K562 (cell line): ENCODE results near the gene EWSR1. TPM values are rescaled to one million over a fixed set of nuclear protein-coding genes. Genes with fewer than 3 reads are reported as not detected.

Source experiments
- ATAC-seq: fragments of 200-7000 bp; cut with Tn5 transposase; 3 replicates; pipeline ENCODE4 v1.9.1; 2020; ENCODE audit warnings: moderate library complexity
- BruUV-seq: library from RNA; stranded (reverse); fragments of 400-500 nt; replicated peaks from 2 replicates; lab custom pipeline; 2021; lab: Mats Ljungman, UMichigan
- CTCF ChIA-PET: fragments of 300-600 bp; formaldehyde crosslinking; extraction: SDS; loops from one replicate; lab custom pipeline; 2021; ENCODE audit warnings: low intra/inter-chr PET ratio; lab: Yijun Ruan, JAX
- POLR2A ChIA-PET: fragments of 300-600, 350-650 bp; sonication (Branson Sonifier 250); formaldehyde crosslinking; extraction: SDS; loops from one replicate; lab custom pipeline; 2021; ENCODE audit warnings: antibody characterized with exemption, inconsistent platforms; lab: Yijun Ruan, JAX
- DNase-seq, 4 experiments: peaks; one replicate each; pipeline versions ENCODE4 v3.0.0 to v3.0.0-alpha.2; 2011 to 2018; ENCODE audit warnings: low spot score in 3 of 4, mixed read lengths in 3 of 4; ENCODE audit errors: extremely low read depth in 1 of 4
- FAIRE-seq: peaks from 2 replicates; lab custom pipeline; 2011; peaks lifted over from hg19 to GRCh38; lab: Jason Lieb, UNC
- H2AFZ ChIP-seq: 2 replicates; pipeline ENCODE4 v1.6.0; 2011; ENCODE audit warnings: low read depth, low read length, control low read depth, inconsistent platforms
- H3K27ac ChIP-seq: fragments of 200-600 bp; 3 replicates; pipeline ENCODE4 v1.8.0; 2011; ENCODE audit warnings: low read depth, mild to moderate bottlenecking, control low read depth, inconsistent platforms, low read length, moderate library complexity, mixed read lengths; ENCODE audit errors: extremely low read depth
- H3K27me3 ChIP-seq, 2 experiments: fragments of 300-600 bp in 1 of 2; 2 replicates in 1 of 2; 3 replicates in 1 of 2; pipeline versions ENCODE4 v1.6.0 to v1.8.0; 2011; ENCODE audit warnings: inconsistent platforms in 2 of 2, low read length in 2 of 2, mild to moderate bottlenecking in 1 of 2, mixed read lengths in 1 of 2, moderate library complexity in 1 of 2; ENCODE audit not compliant: control insufficient read depth in 2 of 2, insufficient read depth in 2 of 2
- H3K36me3 ChIP-seq: fragments of 300-600 bp; 3 replicates; pipeline ENCODE4 v1.8.0; 2011; ENCODE audit warnings: mild to moderate bottlenecking, low read length, inconsistent platforms; ENCODE audit not compliant: control insufficient read depth, insufficient read depth
- H3K4me1 ChIP-seq, 2 experiments: fragments of 200-600 bp in 1 of 2; replicated peaks in 1 of 2; 2 replicates in 1 of 2; 3 replicates in 1 of 2; pipeline versions ENCODE4 v1.5.1 to v1.8.0; 2011; ENCODE audit warnings: inconsistent platforms in 2 of 2, low read length in 2 of 2, mild to moderate bottlenecking in 1 of 2, mixed read lengths in 1 of 2, moderate library complexity in 1 of 2; ENCODE audit not compliant: control insufficient read depth in 2 of 2, insufficient read depth in 2 of 2
- H3K4me2 ChIP-seq: 2 replicates; pipeline ENCODE4 v1.6.1; 2011; ENCODE audit warnings: low read length, control low read depth, inconsistent platforms, mixed read lengths; ENCODE audit not compliant: insufficient read depth
- H3K4me3 ChIP-seq: fragments of 200-600 bp; sonication (generic), shearing (Covaris generic); 2 replicates; pipeline ENCODE4 v1.5.1; 2016; ENCODE audit warnings: control low read depth, inconsistent platforms
- H3K79me2 ChIP-seq: fragments of 200-600 bp; 3 replicates; pipeline ENCODE4 v1.8.0; 2011; ENCODE audit warnings: low read length, inconsistent platforms; ENCODE audit not compliant: control insufficient read depth, insufficient read depth
- H3K9ac ChIP-seq, 2 experiments: 2 replicates each; pipeline versions ENCODE4 v1.6.0 to v1.6.1; 2011; ENCODE audit warnings: low read depth in 2 of 2, low read length in 2 of 2, control low read depth in 1 of 2, inconsistent platforms in 1 of 2, mild to moderate bottlenecking in 1 of 2, mixed read lengths in 1 of 2; ENCODE audit not compliant: insufficient read depth in 1 of 2
- H3K9me1 ChIP-seq: one replicate; pipeline ENCODE4 v1.6.0; 2011; ENCODE audit warnings: inconsistent platforms, mild to moderate bottlenecking, low read length, moderate library complexity; ENCODE audit not compliant: control insufficient read depth, insufficient read depth
- H3K9me3 ChIP-seq: replicated peaks from 2 replicates; pipeline ENCODE4 v1.5.1; 2011; ENCODE audit warnings: low read depth, low read length, inconsistent platforms; ENCODE audit not compliant: control insufficient read depth, insufficient read depth
- H4K20me1 ChIP-seq: replicated peaks from 2 replicates; pipeline ENCODE4 v1.6.1; 2011; ENCODE audit warnings: low read length, inconsistent platforms, mixed read lengths; ENCODE audit not compliant: control insufficient read depth, insufficient read depth
- CBX8 ChIP-seq: fragments of 200-600 bp; sonication (generic); IDR thresholded peaks from 2 replicates; pipeline ENCODE4 v1.6.1; 2012; ENCODE audit warnings: borderline replicate concordance, mixed run types, low read depth, mild to moderate bottlenecking, moderate library complexity, mixed read lengths, low read length, control low read depth, inconsistent platforms; ENCODE audit not compliant: poor library complexity, severe bottlenecking; ENCODE audit errors: extremely low read depth
- CHD1 ChIP-seq: fragments of 200-600 bp; sonication (generic); IDR thresholded peaks from one replicate; pipeline ENCODE4 v1.6.1; 2012; ENCODE audit warnings: mild to moderate bottlenecking, moderate library complexity, low read length, inconsistent platforms
- FOXM1 ChIP-seq, 2 experiments: fragments of 450-650 bp in 1 of 2; sonication (generic) in 1 of 2; formaldehyde crosslinking in 1 of 2; IDR thresholded peaks; 2 replicates each; pipeline versions ENCODE4 v1.6.1 to v1.9.0; 2017 to 2022; ENCODE audit warnings: low read depth in 2 of 2, mild to moderate bottlenecking in 2 of 2, missing genetic modification reagents in 1 of 2, moderate library complexity in 1 of 2
- HMGN3 ChIP-seq: IDR thresholded peaks from 2 replicates; pipeline ENCODE4 v1.6.1; 2011; ENCODE audit warnings: borderline replicate concordance, low read depth, mild to moderate bottlenecking, mixed read lengths, low read length; ENCODE audit not compliant: insufficient read length; ENCODE audit errors: extremely low read depth
- KDM4B ChIP-seq, 2 experiments: fragments of 450-650 bp in 1 of 2; sonication (generic) in 1 of 2; IDR thresholded peaks; 2 replicates each; pipeline ENCODE4 v1.6.1; 2016 to 2017; ENCODE audit warnings: borderline replicate concordance in 2 of 2, antibody characterized with exemption in 1 of 2, low read depth in 1 of 2, mild to moderate bottlenecking in 1 of 2
- SMARCC2 ChIP-seq: fragments of 450-650 bp; IDR thresholded peaks from 2 replicates; pipeline ENCODE4 v1.6.1; 2017; ENCODE audit warnings: antibody characterized with exemption, moderate library complexity, mild to moderate bottlenecking, low read depth
- SNIP1 ChIP-seq: fragments of 450-650 bp; IDR thresholded peaks from 2 replicates; pipeline ENCODE4 v1.7.1; 2017; ENCODE audit warnings: low read depth, mild to moderate bottlenecking
- SP2 ChIP-seq: IDR thresholded peaks from 2 replicates; pipeline ENCODE4 v1.6.1; 2011; ENCODE audit warnings: mild to moderate bottlenecking, low read depth, low read length, moderate library complexity; ENCODE audit not compliant: poor library complexity, severe bottlenecking; ENCODE audit errors: extremely low read depth
- TARDBP ChIP-seq: fragments of 450-650 bp; IDR thresholded peaks from 2 replicates; pipeline ENCODE4 v1.6.1; 2016
- TCF7L2 ChIP-seq: fragments of 150-350 bp; IDR thresholded peaks from 2 replicates; pipeline ENCODE4 v1.6.1; 2016; ENCODE audit warnings: low read depth, mild to moderate bottlenecking, low read length, moderate library complexity
- TRIM25 ChIP-seq: fragments of 450-650 bp; IDR thresholded peaks from 2 replicates; pipeline ENCODE4 v1.7.0; 2016; ENCODE audit warnings: borderline replicate concordance
- TSHZ1 ChIP-seq: fragments of 250-450 bp; sonication (Bioruptor Pico); IDR thresholded peaks from 2 replicates; pipeline ENCODE4 v1.4.0; 2020; ENCODE audit warnings: mild to moderate bottlenecking, moderate library complexity
- ZNF282 ChIP-seq: sonication (generic); formaldehyde crosslinking; IDR thresholded peaks from 2 replicates; pipeline ENCODE4 v1.8.1; 2023; ENCODE audit warnings: missing genetic modification reagents
- ZNF384 ChIP-seq: IDR thresholded peaks from 2 replicates; pipeline ENCODE4 v1.6.1; 2012; ENCODE audit warnings: low read depth, low read length, improper control_type of control experiment
- ZNF707 ChIP-seq: fragments of 250-450 bp; sonication (Bioruptor Pico); conservative IDR thresholded peaks from 2 replicates; pipeline ENCODE4 v1.8.0; 2022; ENCODE audit warnings: inconsistent platforms, mild to moderate bottlenecking, moderate library complexity
- WGBS: fragments of 100-300 bp; shearing (Covaris generic); methylation state at CpG from one replicate; pipeline ENCODE4 v1.1.6; 2016; ENCODE audit warnings: low coverage, mixed read lengths; ENCODE audit not compliant: insufficient coverage; ENCODE audit errors: missing lambda C conversion rate; 5-methylcytosine and 5-hydroxymethylcytosine counted together
- in situ Hi-C: fragments of 300-500 bp; cut with MboI; formaldehyde crosslinking; loops from 4 replicates; pipeline ENCODE4 v1.15.0; 2018; ENCODE audit warnings: inconsistent platforms, mixed read lengths
- intact Hi-C: fragments of 100-400 bp; cut with micrococcal nuclease; formaldehyde crosslinking; loops from 2 replicates; pipeline ENCODE4 v1.14.2; 2022
- polyA plus RNA-seq, 8 experiments: library from polyadenylated mRNA; depleted of rRNA in 4 of 8; stranded (reverse) in 5 of 8; unstranded in 3 of 8; fragments of >200 nt; fragmentation: Nextera tagmentation in 2 of 8; fragmentation: Illumina TruSeq in 1 of 8; extraction: Ambion mirVana in 2 of 8; extraction: Trizol in 1 of 8; gene quantifications; 2 replicates each; pipeline versions ENCODE4 v1.2.1 to v1.2.3, GENCODE V29; 2011 to 2014; ENCODE audit warnings: inconsistent platforms in 1 of 8, missing spikeins in 1 of 8
- total RNA-seq, 7 experiments: library from RNA; depleted of rRNA in 6 of 7; stranded (reverse); fragments of >200 nt in 6 of 7; fragmentation: Illumina TruSeq in 2 of 7; extraction: Trizol in 2 of 7; gene quantifications; 2 replicates each; pipeline versions ENCODE4 v1.2.1 to v1.2.3, GENCODE V29; 2011 to 2021; ENCODE audit warnings: low replicate concordance in 1 of 7

The EWSR1 gene
- total and polyA plus RNA-seq, 9 of the 15 experiments (the other 6 are each of a cell fraction or from before 2014, with no cell fraction given): 83.3 to 450 (median 239) TPM

GRCh38 chr22:29254286-29254660 lies 13.8 kb upstream of the EWSR1 start (continued):
- TF ChIP-seq TRIM25 (no peak), TSHZ1 (CRISPR knock-in tag) (no peak)

- no peaks in the 10 kb centered on the region for H3K27me3 ChIP-seq
- no peaks in the 10 kb centered on the region for H3K9me1 ChIP-seq
- ChIA-PET POLR2A (interaction anchor here (1.6 kb wide), 1 partner anchor 10 kb away, joined by 3 read pairs; no protein-coding TSS in a partner anchor), CTCF (no interaction called here)
- intact Hi-C loops: no loop called here
- WGBS: 64% methylated on average over 5 of the region's 11 CpGs
- H3K4me1 ChIP-seq: peaks cover 0 to 21% of the 10 kb centered on the region in 2 experiments; a peak in 2 of 5 replicates
- no peak overlapping the region for H3K4me3 ChIP-seq
- H3K9ac ChIP-seq: no peak overlapping the region
- no peak overlapping the region for H2AFZ ChIP-seq
- H3K79me2 ChIP-seq: no peaks in the 10 kb centered on the region
- ATAC-seq: no peak
- no peak for DNase-seq
- H3K9me3 ChIP-seq: no peaks in the 10 kb centered on the region
- no TSS peak for BruUV-seq
- no peaks in the 10 kb centered on the region for H4K20me1 ChIP-seq
- H3K27ac ChIP-seq: no peak overlapping the region
- no peak overlapping the region for H3K4me2 ChIP-seq
- in situ Hi-C loops: loop anchor here (10.0 kb wide), 1 partner anchor 400 kb away; no protein-coding TSS in a partner anchor
- peaks cover 5% of the 10 kb centered on the region; the same call in 1 of the 3 replicates for H3K36me3 ChIP-seq
- FAIRE-seq: no peak
- TF ChIP-seq CHD1: no peak
- TF ChIP-seq HMGN3: no peak
- no peak for TF ChIP-seq TARDBP
- TF ChIP-seq ZNF384: no peak
- TF ChIP-seq SMARCC2: no peak
- TF ChIP-seq SNIP1: no peak
- no peak for TF ChIP-seq TCF7L2
- TF ChIP-seq ZNF282 (CRISPR knock-in tag): no peak
- no peak for TF ChIP-seq CBX8
- TF ChIP-seq FOXM1 (IDR thresholded peaks at IDR 0.05; ENCODE audit: low read depth): no peak
- no peak for TF ChIP-seq FOXM1 (CRISPR knock-in tag; IDR thresholded peaks at IDR 0.05; ENCODE audit: low read depth)
- TF ChIP-seq KDM4B (IDR thresholded peaks at IDR 0.05; ENCODE audit: borderline replicate concordance in 2 of 2, low read depth in 1 of 2): no peak
- TF ChIP-seq SP2: no peak
- TF ChIP-seq ZNF707 (CRISPR knock-in tag): no peak
These were observed 12.9 kb upstream of the EWSR1 start for GRCh38 chr22:29255064-29255621.
